ENCODE results near the gene SCCPDH. TPM values are rescaled to one million over a fixed set of nuclear protein-coding genes. Genes with fewer than 3 reads are reported as not detected.
"Not testable (repeated sequence)": the region's sequence is repeated elsewhere in the genome, so short reads cannot be mapped to it uniquely, and the experiment has no call there.

Gene SCCPDH
- total RNA-seq, 1 donor from 2014 or later: 23.5 TPM

- no peaks in the 10 kb centered on the region for H3K36me3 Mint-ChIP-seq (ENCODE audit: low read depth)
- no peak overlapping the region for H3K27ac Mint-ChIP-seq
- no peaks in the 10 kb centered on the region for H3K4me1 Mint-ChIP-seq (ENCODE audit: low read depth)
- H3K9me3 Mint-ChIP-seq: no peaks in the 10 kb centered on the region
- H3K27me3 Mint-ChIP-seq (ENCODE audit: insufficient read depth): no peaks in the 10 kb centered on the region
- intact Hi-C loops (cut with micrococcal nuclease): no loop called here
- no peak for DNase-seq (ENCODE audit: low spot score)
- no peak overlapping the region for H3K4me3 Mint-ChIP-seq
Observed at GRCh38 chr1:246805135-246805716, 81.0 kb downstream of the SCCPDH start.

DNA sequence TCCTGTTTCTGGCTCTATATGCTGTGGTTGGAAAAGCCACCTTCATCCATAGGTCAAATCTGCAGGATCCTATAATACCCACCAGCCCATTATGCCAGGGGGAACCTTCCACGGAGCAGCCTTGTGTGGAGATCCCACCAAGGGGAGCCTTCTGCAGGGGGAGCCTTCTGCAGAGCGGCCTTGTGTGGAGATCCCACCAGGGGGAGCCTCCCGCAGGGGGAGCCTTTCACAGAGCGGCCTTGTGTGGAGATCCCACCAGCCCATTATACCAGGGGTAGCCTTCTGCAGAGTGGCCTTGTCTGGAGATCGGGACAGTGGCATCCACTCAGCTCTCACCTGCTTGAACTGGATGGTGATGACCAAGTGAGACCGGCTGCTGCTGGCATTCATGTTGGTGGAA lies 85.3 kb downstream of the SCCPDH start:
- Mint-ChIP-seq H3K9me3 (no peaks in the 10 kb centered on the region), H3K4me1 (ENCODE audit: low read depth) (no peaks in the 10 kb centered on the region), H3K36me3 (ENCODE audit: low read depth) (no peaks in the 10 kb centered on the region), H3K27me3 (ENCODE audit: insufficient read depth) (peaks cover 2% of the 10 kb centered on the region), H3K4me3 (no peak overlapping the region), H3K27ac (no peak overlapping the region)
- intact Hi-C loops (cut with micrococcal nuclease): no loop called here
- no peak for DNase-seq (ENCODE audit: low spot score)

DNA sequence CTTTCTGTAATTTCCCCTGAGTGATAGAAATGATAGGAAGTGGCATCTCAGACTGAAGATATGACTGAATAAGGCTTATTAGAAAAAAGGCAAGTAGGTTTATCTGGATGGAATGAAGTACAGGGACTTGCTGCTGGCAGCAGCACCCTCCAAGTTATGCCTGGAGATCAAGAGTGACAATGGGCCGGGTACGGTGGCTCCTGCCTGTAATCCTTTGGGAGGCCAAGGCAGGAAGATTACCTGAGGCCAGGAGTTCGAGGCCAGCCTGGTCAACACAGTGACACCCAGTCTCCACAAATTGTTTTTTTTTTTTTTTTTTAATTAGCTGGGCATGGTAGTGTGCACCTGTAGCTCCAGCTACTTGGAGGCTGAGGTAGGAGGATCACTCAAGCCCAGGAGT lies 87.8 kb downstream of the SCCPDH start:
- Mint-ChIP-seq H3K36me3 (ENCODE audit: low read depth) (no peaks in the 10 kb centered on the region), H3K4me1 (ENCODE audit: low read depth) (no peaks in the 10 kb centered on the region), H3K27ac (no peak overlapping the region), H3K27me3 (ENCODE audit: insufficient read depth) (peaks cover 6% of the 10 kb centered on the region), H3K4me3 (no peak overlapping the region), H3K9me3 (no peaks in the 10 kb centered on the region)
- DNase-seq (ENCODE audit: low spot score): no peak
- intact Hi-C loops (cut with micrococcal nuclease): no loop called here

- intact Hi-C loops (cut with micrococcal nuclease); DNase-seq (ENCODE audit: low spot score); H3K27ac Mint-ChIP-seq; H3K4me1 Mint-ChIP-seq (ENCODE audit: low read depth); H3K9me3 Mint-ChIP-seq; H3K36me3 Mint-ChIP-seq (ENCODE audit: low read depth); H3K4me3 Mint-ChIP-seq; H3K27me3 Mint-ChIP-seq (ENCODE audit: insufficient read depth): not testable (repeated sequence)
Observed at GRCh38 chr1:246813325-246813724, 89.1 kb downstream of the SCCPDH start.

DNA sequence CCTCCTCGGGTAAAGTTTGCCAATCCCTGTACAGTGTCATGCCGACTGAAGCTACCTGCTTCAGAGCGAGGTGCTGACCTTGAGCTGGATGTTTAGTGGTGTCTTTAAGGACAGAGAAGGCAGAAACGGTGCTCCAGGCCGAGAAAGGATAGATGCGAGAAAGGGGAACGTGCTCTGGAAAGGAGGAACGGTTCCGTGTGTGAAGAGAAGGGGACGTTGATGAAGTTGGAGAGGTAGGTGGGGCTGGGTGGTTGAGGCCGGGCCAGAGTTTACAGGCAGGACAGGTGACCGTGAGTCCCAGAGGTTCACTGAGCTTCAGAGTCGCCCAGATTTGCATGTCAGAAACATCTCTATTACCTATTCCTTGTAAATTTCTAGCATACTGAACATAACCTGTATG lies 90.7 kb downstream of the SCCPDH start:
- H3K27me3 Mint-ChIP-seq (ENCODE audit: insufficient read depth): peaks cover 6% of the 10 kb centered on the region
- no peaks in the 10 kb centered on the region for H3K9me3 Mint-ChIP-seq
- intact Hi-C loops (cut with micrococcal nuclease): no loop called here
- no peak overlapping the region for H3K4me3 Mint-ChIP-seq
- no peaks in the 10 kb centered on the region for H3K4me1 Mint-ChIP-seq (ENCODE audit: low read depth)
- DNase-seq (ENCODE audit: low spot score): no peak
- H3K27ac Mint-ChIP-seq: no peak overlapping the region
- H3K36me3 Mint-ChIP-seq (ENCODE audit: low read depth): no peaks in the 10 kb centered on the region

DNA sequence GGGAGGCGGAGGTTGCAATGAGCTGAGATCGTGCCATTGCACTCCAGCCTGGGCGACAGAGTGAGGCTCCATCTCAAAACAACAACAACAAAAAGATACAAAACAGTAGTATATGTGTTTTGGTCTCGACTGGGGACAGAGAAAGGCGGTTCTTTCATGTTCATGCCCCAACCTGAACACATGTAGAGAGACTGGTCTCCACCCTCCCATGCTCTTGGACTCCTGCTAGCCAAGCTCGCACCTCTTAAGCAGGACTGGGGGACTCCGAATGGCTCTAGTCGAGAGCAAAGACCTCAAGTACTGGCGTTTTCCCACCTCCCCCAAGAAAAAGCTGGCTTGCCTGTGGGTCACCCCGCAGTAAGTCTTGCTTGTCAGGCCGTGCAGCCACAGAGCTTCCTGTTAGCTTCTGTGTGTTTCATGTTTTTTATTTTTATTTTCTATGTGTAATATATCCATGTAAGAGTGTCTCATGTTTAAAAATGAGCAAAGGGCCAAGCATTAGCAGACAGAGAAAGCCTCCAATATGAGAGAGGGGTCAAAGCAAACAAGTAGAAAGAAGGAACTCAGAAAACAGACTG lies 91.6 kb downstream of the SCCPDH start:
- no peak overlapping the region for H3K27ac Mint-ChIP-seq
- peaks cover 6% of the 10 kb centered on the region for H3K27me3 Mint-ChIP-seq (ENCODE audit: insufficient read depth)
- H3K36me3 Mint-ChIP-seq (ENCODE audit: low read depth): no peaks in the 10 kb centered on the region
- H3K4me1 Mint-ChIP-seq (ENCODE audit: low read depth): no peaks in the 10 kb centered on the region
- no peaks in the 10 kb centered on the region for H3K9me3 Mint-ChIP-seq
- no peak for DNase-seq (ENCODE audit: low spot score)
- intact Hi-C loops (cut with micrococcal nuclease): no loop called here
- no peak overlapping the region for H3K4me3 Mint-ChIP-seq

Other genes with a start within 250 kb of the SCCPDH start
- 21.7 and 21.8 TPM in 2 replicates for gene SMYD3, start 217.1 kb upstream of the SCCPDH start, total RNA-seq
- gene TFB2M, start 158.1 kb upstream of the SCCPDH start, total RNA-seq: 24.8 and 30.9 TPM in 2 replicates
- gene CNST, start 158.0 kb upstream of the SCCPDH start, total RNA-seq: 27.0 and 30.8 TPM in 2 replicates
- gene AHCTF1, start 207.5 kb downstream of the SCCPDH start, total RNA-seq: 56.1 and 60.5 TPM in 2 replicates

All from activated T-helper 1 cell treated with anti-CD3 and anti-CD28 coated beads, Interleukin-12 subunit alpha, Interleukin-12 subunit beta, Interleukin-2, Interleukin-4 antibody, amounts not matched to agents 30 ng/mL and 10 ng/mL and 1 ng/mL, durations not matched to agents 14 hours and 24 hours and 36 hours (primary cell).